Osteoblast (primary cell): Measurements from ENCODE around the gene PPM1F. TPM values are rescaled to one million over a fixed set of nuclear protein-coding genes. Genes with fewer than 3 reads are reported as not detected.
A peak's percentile ranks its signal among the peaks of the same experiment; 100 is the strongest.

Experiments
- DNase-seq: peaks from one replicate; pipeline ENCODE4 v3.0.0; 2011; ENCODE audit warnings: low spot score, mixed read lengths; ENCODE audit not compliant: insufficient read length; ENCODE audit errors: missing footprints
- H2AFZ ChIP-seq: 2 replicates; pipeline ENCODE4 v1.6.0; 2011; ENCODE audit warnings: mild to moderate bottlenecking, low read length
- H3K27ac ChIP-seq: 2 replicates; pipeline ENCODE4 v1.5.1; 2011; ENCODE audit warnings: mild to moderate bottlenecking, low read depth, low read length, moderate library complexity
- H3K27me3 ChIP-seq: 2 replicates; pipeline ENCODE4 v1.6.0; 2012; ENCODE audit warnings: mild to moderate bottlenecking, control low read depth, inconsistent platforms, low read length, moderate library complexity; ENCODE audit not compliant: insufficient read depth
- H3K36me3 ChIP-seq: 2 replicates; pipeline ENCODE4 v1.5.1; 2011; ENCODE audit warnings: mild to moderate bottlenecking, low read length, control low read depth, moderate library complexity; ENCODE audit not compliant: insufficient read depth
- H3K4me1 ChIP-seq: 2 replicates; pipeline ENCODE4 v1.5.1; 2011; ENCODE audit warnings: mild to moderate bottlenecking, low read length, control low read depth, moderate library complexity; ENCODE audit not compliant: insufficient read depth
- H3K4me2 ChIP-seq: 2 replicates; pipeline ENCODE4 v1.6.0; 2011; ENCODE audit warnings: mild to moderate bottlenecking, low read length; ENCODE audit not compliant: insufficient read depth
- H3K4me3 ChIP-seq: fragments of 200-600 bp; sonication (generic); 3 replicates; pipeline ENCODE4 v1.5.1; 2012; ENCODE audit warnings: mild to moderate bottlenecking, low read length, inconsistent platforms; ENCODE audit not compliant: insufficient read depth
- H3K79me2 ChIP-seq: 2 replicates; pipeline ENCODE4 v1.6.0; 2012; ENCODE audit warnings: mild to moderate bottlenecking, low read length, control low read depth, inconsistent platforms; ENCODE audit not compliant: insufficient read depth
- H3K9me3 ChIP-seq: 2 replicates; pipeline ENCODE4 v1.5.1; 2011; ENCODE audit warnings: low read depth, low read length, control low read depth
- H4K20me1 ChIP-seq: 2 replicates; pipeline ENCODE4 v1.6.0; 2012; ENCODE audit warnings: mild to moderate bottlenecking, low read length, control low read depth; ENCODE audit not compliant: insufficient read depth
- CTCF ChIP-seq: IDR thresholded peaks from 2 replicates; pipeline ENCODE4 v1.5.1; 2011; ENCODE audit warnings: mild to moderate bottlenecking, low read depth, low read length, moderate library complexity; ENCODE audit errors: extremely low read depth
- total RNA-seq: library from RNA; depleted of rRNA; stranded (reverse); fragments of >200 nt; gene quantifications from 2 replicates; pipeline ENCODE4 v1.2.3, GENCODE V29; 2012

PPM1F gene
- total RNA-seq, 1 donor: 22.8 TPM

- H3K79me2 ChIP-seq: no peaks in the 10 kb centered on the region
- H3K27me3 ChIP-seq: no peaks in the 10 kb centered on the region
- no peaks in the 10 kb centered on the region for H3K4me1 ChIP-seq
- no peak for TF ChIP-seq CTCF
- H4K20me1 ChIP-seq: peaks cover 4% of the 10 kb centered on the region
- H3K36me3 ChIP-seq: peaks cover 7% of the 10 kb centered on the region
- H3K9me3 ChIP-seq: no peaks in the 10 kb centered on the region
- H3K4me2 ChIP-seq: no peak overlapping the region
- H3K4me3 ChIP-seq: no peak overlapping the region
- H3K27ac ChIP-seq: no peak overlapping the region
- no peak overlapping the region for H2AFZ ChIP-seq
- peak; percentile 53 for DNase-seq
These were observed 32.1 kb downstream of the PPM1F start for GRCh38 chr22:21920341-21921183.

DNA sequence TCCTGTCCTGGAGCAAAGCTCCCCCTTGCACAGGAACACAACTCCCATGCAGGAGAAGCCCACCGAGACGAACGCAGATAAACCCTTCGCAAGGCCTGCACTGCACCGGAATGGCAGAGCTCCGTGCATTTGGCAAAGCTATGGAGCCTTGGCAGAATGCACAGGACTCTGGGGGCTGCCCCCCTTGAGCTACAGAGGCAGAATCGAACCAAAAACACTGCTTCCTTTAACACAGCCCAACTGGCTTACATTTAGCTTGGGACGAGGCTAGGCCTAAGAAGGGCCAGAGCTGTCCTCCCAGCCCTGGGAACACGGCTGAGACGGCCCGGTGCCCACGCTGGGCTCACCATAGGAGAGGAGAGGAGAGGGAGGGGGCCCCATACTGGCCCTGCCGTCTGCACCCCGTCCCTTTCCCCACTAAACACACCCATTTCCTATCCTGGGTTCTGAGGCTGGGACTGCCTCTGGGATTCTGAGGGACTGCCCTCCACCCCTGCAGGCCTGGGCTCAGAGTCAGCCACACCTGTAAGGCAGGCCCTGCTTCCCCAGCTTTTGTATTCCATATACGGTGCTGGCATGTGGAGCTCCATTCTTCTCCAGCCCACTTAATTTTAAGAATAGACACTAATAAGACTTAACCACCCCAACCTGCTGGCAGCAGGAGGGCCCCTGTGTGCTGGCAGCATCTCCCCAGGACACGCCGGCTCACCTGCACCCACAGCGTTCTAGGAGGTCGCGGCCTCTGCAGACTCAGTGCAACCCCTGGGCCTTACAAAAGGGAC, 32.9 kb downstream of the PPM1F start:
- Histone ChIP-seq H3K27ac (no peak overlapping the region), H4K20me1 (peaks cover 4% of the 10 kb centered on the region), H3K36me3 (peaks cover 7% of the 10 kb centered on the region), H3K4me3 (no peak overlapping the region), H3K27me3 (no peaks in the 10 kb centered on the region), H3K4me1 (no peaks in the 10 kb centered on the region), H3K4me2 (no peak overlapping the region), H3K9me3 (no peaks in the 10 kb centered on the region), H2AFZ (no peak overlapping the region), H3K79me2 (no peaks in the 10 kb centered on the region)
- DNase-seq: peak; percentile 66
- no peak for TF ChIP-seq CTCF

DNA sequence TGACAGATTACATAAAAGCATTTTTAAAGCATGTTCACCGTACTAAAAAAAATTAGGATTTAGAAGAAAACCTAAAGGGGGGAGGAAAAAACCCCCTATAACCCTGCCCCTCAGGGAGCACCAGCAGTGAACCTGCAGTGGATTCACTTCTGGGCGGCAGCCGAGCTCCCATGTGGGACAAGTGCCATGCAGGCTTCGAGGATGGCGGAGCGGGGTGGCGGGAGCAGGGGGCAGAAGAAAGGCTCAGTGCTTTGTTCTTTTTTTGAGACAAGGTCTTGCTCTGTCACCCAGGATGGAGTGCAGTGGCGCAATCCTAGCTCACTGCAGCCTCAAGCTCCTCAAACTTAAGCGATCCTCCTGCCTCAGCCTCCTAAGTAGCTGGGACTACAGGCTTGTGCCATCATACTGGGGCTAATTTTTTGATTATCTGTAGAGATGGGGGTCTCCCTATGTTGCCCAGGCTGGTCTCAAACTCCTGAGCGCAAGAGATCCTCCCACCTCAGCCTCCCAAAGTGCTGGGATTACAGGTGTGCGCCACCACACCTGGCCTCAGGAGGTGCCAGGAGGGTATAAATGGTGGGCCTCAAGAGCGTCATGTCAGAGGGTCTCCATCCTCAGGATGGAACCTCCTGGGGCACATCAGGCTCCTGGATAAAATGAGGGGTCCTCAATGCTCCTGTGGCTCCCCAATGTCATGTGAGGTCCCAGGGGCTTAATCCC, 34.0 kb downstream of the PPM1F start:
- Histone ChIP-seq H3K4me2 (no peak overlapping the region), H3K4me3 (no peak overlapping the region), H3K27ac (no peak overlapping the region), H3K9me3 (no peaks in the 10 kb centered on the region), H2AFZ (no peak overlapping the region), H4K20me1 (peaks cover 4% of the 10 kb centered on the region), H3K4me1 (no peaks in the 10 kb centered on the region), H3K27me3 (no peaks in the 10 kb centered on the region), H3K79me2 (no peaks in the 10 kb centered on the region), H3K36me3 (peaks cover 7% of the 10 kb centered on the region)
- TF ChIP-seq CTCF: no peak
- peak; percentile 58 for DNase-seq

GRCh38 chr22:21917959-21918261, 34.7 kb downstream of the PPM1F start:
- Histone ChIP-seq H3K4me1 (no peaks in the 10 kb centered on the region), H3K9me3 (no peaks in the 10 kb centered on the region), H3K36me3 (peaks cover 7% of the 10 kb centered on the region), H3K79me2 (no peaks in the 10 kb centered on the region), H4K20me1 (peaks cover 4% of the 10 kb centered on the region), H2AFZ (no peak overlapping the region), H3K4me3 (no peak overlapping the region), H3K27ac (no peak overlapping the region), H3K4me2 (no peak overlapping the region), H3K27me3 (no peaks in the 10 kb centered on the region)
- DNase-seq: peak; percentile 57
- TF ChIP-seq CTCF: no peak
